Loucy (cell line): ENCODE data around the gene SCNN1A.

ENCODE experiments used
- EZH2phosphoT487 ChIP-seq: fragments of 200-600 bp; IDR thresholded peaks from 2 replicates; pipeline ENCODE4 v1.6.1; 2018; ENCODE audit warnings: antibody characterized with exemption, mild to moderate bottlenecking, moderate library complexity, borderline replicate concordance
- TF ChIP-seq, protein P1 (sequence below): fragments of 200-600 bp; sonication (generic); conservative IDR thresholded peaks from 2 replicates; pipeline ENCODE4 v1.5.1; 2014; ENCODE audit warnings: mild to moderate bottlenecking, antibody characterized with exemption, low read length

DNA sequence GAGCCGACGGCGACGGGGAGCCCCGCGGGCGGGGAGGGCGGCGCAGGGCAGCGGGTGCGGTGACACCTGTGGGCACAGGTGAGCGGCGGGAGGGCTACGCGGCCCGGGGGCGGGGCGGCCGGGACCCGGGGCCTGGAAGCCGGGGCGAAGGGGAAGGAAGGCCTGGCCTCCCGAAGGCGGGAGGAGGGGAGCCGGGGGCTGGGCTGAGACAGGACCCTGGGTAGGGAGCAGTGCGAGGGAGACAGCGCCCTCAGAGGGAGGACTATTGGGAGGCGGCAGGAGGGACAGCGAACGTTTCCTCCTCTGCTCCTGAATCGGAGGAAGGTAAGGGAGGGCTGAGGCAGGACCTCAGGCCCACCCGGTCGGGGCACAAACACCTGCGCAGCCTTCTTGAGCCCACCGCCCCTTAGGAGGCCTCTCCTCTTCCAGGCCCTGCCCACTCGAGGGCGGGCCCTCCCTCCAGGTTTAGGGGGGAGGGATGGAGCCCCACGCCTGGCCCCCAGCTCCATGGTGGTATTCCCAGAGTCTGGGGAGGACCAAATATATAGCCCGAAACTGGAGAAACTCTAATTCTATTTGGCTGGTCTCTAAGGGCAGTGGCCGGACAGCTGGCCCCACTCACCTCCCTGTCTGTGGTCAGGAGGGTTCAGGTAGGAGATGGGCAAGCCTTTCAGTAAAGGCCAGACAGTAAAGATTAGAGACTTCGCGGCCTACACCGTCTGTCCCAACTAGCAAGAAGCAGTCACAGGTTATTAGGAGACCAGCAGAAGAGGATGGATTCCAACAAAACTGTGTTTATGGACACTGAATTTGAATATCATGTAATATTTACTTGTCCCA, 64.4 kb downstream of the SCNN1A start:
- TF ChIP-seq, protein P1, sequence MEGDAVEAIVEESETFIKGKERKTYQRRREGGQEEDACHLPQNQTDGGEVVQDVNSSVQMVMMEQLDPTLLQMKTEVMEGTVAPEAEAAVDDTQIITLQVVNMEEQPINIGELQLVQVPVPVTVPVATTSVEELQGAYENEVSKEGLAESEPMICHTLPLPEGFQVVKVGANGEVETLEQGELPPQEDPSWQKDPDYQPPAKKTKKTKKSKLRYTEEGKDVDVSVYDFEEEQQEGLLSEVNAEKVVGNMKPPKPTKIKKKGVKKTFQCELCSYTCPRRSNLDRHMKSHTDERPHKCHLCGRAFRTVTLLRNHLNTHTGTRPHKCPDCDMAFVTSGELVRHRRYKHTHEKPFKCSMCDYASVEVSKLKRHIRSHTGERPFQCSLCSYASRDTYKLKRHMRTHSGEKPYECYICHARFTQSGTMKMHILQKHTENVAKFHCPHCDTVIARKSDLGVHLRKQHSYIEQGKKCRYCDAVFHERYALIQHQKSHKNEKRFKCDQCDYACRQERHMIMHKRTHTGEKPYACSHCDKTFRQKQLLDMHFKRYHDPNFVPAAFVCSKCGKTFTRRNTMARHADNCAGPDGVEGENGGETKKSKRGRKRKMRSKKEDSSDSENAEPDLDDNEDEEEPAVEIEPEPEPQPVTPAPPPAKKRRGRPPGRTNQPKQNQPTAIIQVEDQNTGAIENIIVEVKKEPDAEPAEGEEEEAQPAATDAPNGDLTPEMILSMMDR: no peak
- TF ChIP-seq EZH2phosphoT487: no peak
